ENCODE measurements around the gene MOB2. TPM values are rescaled to one million over a fixed set of nuclear protein-coding genes. Genes with fewer than 3 reads are reported as not detected.
"Not testable (repeated sequence)": the region's sequence is repeated elsewhere in the genome, so short reads cannot be mapped to it uniquely, and the experiment has no call there.

MOB2 gene
- total RNA-seq, 2 donors from 2014 or later: 47.5 to 57.2 TPM

- DNase-seq (ENCODE audit: low spot score): no peak
- intact Hi-C loops (cut with DNase I): no loop called here
Observed at GRCh38 chr11:1436468-1437039, 50.0 kb downstream of the MOB2 start.

- DNase-seq (ENCODE audit: low spot score): no peak
- intact Hi-C loops (cut with DNase I): no loop called here
Observed at GRCh38 chr11:1435820-1436467, 50.6 kb downstream of the MOB2 start.

GRCh38 chr11:1435479-1435819 is 51.1 kb downstream of the MOB2 start:
- intact Hi-C loops (cut with DNase I); DNase-seq (ENCODE audit: low spot score): not testable (repeated sequence)

DNA sequence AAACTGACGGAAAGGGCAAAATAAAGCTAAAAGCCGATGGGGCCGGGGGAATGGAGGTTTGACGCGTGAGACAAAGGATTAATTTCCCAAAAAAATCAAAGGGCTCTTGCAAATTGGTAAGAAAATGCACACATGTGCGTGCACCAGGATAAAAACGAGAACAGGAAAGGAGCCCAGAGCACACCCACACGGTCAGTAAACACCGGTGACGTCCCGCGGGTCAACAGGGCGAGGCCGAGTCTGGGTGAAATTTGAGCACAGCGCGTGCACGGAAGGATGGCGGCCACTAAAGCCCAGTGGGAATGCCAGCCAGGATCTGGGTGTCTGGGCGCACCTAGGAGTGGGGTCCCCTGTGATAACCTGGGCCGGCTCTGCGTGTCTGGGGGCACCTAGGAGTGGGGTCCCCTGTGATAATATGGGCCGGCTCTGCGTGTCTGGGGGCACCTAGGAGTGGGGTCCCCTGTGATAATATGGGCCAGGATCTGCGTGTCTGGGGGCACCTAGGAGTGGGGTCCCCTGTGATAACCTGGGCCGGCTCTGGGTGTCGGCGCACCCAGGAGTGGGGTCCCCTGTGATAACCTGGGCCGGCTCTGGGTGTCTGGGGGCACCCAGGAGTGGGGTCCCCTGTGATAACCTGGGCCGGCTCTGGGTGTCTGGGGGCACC is 52.5 kb downstream of the MOB2 start:
- intact Hi-C loops (cut with DNase I): no loop called here
- no peak for DNase-seq (ENCODE audit: low spot score)

DNA sequence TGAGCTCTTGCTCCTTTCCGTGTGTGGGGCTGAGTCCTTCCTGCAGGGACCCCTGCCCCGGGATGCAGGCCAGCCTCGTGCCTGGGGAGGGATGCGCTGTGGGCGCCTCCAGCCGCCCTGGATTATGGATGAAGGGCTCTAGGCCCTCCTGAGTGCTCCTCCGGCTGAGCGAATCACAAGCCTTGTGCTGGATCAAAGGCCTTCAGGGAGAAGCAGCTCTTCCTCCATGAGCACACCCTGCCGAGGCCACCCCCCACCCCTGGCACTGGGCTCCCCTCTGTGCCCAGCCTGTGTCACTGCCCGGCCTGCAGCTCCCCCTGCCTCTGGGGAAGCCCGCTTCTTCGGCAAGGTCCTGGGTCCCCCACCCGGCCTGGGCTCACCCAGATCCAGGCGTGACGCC is 53.0 kb downstream of the MOB2 start:
- no peak for DNase-seq (ENCODE audit: low spot score)
- intact Hi-C loops (cut with DNase I): no loop called here

DNA sequence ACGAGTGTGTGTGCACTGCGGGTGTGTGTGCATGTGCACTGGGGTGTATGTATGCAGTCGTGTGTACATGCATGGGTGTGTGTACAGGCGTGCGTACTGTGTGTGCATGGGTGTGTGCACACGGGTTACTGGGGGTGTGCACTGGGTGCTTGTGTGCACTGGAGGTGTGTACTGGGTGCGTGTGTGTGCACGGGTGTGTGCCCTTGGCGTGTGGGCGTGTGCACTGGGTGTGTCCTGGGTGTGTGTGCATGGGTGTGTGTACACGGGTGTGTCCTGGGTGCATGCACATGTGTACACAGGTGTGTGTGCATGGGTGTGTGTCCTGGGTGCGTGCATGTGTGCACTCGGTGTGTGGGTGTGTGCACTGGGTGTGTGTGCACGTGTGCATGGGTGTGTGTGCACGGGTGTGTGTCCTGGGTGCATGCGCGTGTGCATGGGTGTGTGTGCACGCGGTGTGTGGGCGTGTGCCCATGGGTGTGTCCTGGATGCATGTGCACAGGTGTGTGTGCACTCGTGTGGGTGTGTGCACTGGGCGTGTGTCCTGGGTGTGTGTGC is 57.7 kb downstream of the MOB2 start:
- DNase-seq (ENCODE audit: low spot score): no peak
- intact Hi-C loops (cut with DNase I): no loop called here

DNA sequence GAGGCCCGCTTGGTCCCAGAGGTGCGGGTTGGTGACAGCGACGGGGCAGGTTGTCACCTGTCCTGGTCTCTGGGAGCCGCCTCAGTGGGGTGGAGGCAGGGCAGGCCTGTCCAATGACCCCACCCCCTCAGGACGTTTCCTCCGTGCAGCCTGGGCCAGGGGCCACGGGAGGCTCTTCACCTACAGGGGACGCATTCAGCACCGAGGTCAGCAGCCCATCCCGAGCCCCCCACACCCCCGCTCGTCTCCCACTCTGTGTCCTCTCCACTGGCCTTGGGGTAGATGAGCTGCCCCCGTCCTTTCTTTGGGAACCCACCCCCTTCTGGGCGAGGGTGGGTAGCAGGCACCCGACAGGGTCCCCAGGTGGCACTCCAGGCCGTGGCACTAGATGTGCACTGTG is 61.1 kb downstream of the MOB2 start:
- no peak for DNase-seq (ENCODE audit: low spot score)
- intact Hi-C loops (cut with DNase I): no loop called here

- DNase-seq (ENCODE audit: low spot score): no peak
- intact Hi-C loops (cut with DNase I): no loop called here
Observed at GRCh38 chr11:1425006-1425405, 61.6 kb downstream of the MOB2 start.

GRCh38 chr11:1423406-1423805 is 63.2 kb downstream of the MOB2 start:
- intact Hi-C loops (cut with DNase I); DNase-seq (ENCODE audit: low spot score): not testable (repeated sequence)

- intact Hi-C loops (cut with DNase I): no loop called here
- no peak for DNase-seq (ENCODE audit: low spot score)
Observed at GRCh38 chr11:1422981-1423380, 63.6 kb downstream of the MOB2 start.

DNA sequence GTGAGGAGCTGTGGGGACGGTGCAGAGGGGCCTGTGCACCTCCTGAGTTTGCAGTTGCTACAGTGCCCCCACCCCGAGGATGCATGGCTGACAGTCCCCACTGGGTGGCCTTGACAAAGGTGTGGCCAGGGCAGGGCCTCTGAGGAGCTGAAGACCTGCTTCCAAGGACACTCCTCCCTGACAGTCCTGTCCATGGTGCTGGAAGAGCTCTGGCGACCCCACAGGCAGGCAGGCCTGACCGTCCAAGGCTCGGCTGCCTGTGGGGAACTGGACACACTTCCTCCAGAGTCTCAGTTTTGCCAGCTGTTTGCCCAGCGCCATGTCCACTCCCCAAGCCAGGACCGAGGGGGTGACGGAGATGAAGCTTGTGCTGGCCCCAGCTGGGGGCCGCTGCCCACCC is 64.1 kb downstream of the MOB2 start:
- intact Hi-C loops (cut with DNase I): no loop called here
- DNase-seq (ENCODE audit: low spot score): no peak

DNA sequence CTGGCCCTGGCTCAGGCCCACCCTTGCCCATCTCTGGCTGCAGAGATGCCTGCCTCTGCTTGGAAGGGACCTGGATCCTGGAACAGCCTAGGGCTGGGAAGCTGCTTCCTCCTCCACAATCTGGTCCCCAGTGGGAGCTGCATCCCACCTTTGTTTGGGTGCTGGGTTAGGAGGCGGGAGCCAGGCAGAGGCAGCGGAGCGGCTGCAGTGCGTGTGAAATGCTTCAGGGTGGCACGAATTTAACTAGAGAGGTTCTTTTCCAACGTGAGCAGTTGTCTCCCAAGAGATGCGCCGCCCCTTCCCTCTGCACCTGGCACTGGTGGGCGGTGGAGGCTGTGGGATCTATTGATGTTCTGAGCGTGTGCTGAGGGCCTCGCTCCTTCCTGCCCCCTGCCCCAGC is 65.3 kb downstream of the MOB2 start:
- intact Hi-C loops (cut with DNase I): no loop called here
- DNase-seq (ENCODE audit: low spot score): no peak

- DNase-seq (ENCODE audit: low spot score): no peak
- intact Hi-C loops (cut with DNase I): no loop called here
Observed at GRCh38 chr11:1419811-1420210, 66.8 kb downstream of the MOB2 start.

Other genes starting within 250 kb of the MOB2 start
- 10 to 100 TPM; 44.1 to 46.4 TPM for gene TOLLIP, start 177.1 kb downstream of the MOB2 start, total RNA-seq
- 1 to 10 TPM in 1 of 2 donors, under 1 TPM in 1; 0.81 to 1.0 TPM for gene BRSK2, start 96.8 kb downstream of the MOB2 start, total RNA-seq
- gene DUSP8, start 85.5 kb upstream of the MOB2 start, total RNA-seq: 10 to 100 TPM; 11.0 to 19.4 TPM
- not detected for gene KRTAP5-1, start 98.5 kb upstream of the MOB2 start, total RNA-seq
- gene KRTAP5-2, start 111.5 kb upstream of the MOB2 start, total RNA-seq: not detected
- not detected for gene KRTAP5-3, start 121.7 kb upstream of the MOB2 start, total RNA-seq
- gene KRTAP5-4, start 135.4 kb upstream of the MOB2 start, total RNA-seq: not detected
- not detected for gene KRTAP5-5, start 143.0 kb upstream of the MOB2 start, total RNA-seq
- gene KRTAP5-6, start 210.4 kb upstream of the MOB2 start, total RNA-seq: not detected

Measured in posterior vena cava (tissue), 2 donors.